ENCODE results near the gene TBXAS1.

The TBXAS1 gene

DNA sequence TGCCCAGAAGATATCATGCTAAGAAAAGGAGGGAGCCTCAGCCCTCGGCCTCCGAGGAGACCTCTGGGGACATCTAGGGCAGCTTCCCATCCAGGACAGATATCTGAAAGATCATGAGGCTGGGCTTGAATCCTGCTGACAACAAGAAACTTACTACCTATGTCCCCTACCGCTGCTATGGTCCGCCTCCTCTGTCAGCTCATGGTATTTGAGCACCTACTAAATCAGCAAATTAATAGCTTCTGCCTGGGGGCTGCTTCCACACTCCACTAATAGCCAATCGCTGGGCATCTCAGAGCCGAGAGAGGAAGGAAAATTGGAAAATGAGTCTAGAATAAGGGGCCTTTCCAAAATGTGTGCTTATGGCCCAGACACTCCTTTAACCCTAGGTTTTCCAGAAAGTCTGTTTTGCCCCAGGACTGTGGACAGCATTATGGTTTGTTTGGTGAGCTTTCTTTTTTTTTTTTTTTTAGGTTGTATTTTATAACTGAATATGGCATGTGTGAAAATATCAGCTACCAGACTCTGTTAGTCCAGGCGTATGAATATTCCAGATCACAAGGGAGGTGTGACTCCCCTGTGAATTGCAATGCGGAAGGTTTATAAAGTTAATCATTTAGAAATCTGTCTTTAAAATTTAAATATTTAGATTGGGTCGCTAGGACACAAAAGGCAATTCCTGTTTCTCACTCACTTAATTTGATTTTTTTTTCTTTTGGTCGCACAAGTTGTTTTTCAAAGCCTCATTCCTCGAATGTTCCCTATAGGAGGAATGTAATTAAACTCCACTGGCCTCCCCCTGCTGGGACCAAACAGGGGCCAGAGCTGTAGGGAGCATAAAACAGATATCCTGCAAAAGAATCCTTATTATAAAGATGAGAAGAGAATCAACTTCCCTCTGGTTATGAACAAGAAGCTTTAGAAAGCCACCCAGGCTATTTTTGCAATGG, 144.3 kb downstream of the TBXAS1 start:
- Histone ChIP-seq H3K36me3 (ENCODE audit: control insufficient read depth, low read length) (no peaks in the 10 kb centered on the region), H3K9me3 (ENCODE audit: control insufficient read depth, insufficient read depth, low read length) (no peaks in the 10 kb centered on the region), H3K4me1 (ENCODE audit: control insufficient read depth, low read length) (no peaks in the 10 kb centered on the region), H3K4me2 (ENCODE audit: low read length) (no peak overlapping the region), H3K9me2 (replicated peaks; ENCODE audit: control insufficient read depth, low read length) (no peaks in the 10 kb centered on the region), H3K4me3 (ENCODE audit: low read length) (no peak overlapping the region), H4K20me1 (ENCODE audit: control insufficient read depth, insufficient read depth, low read depth, low read length) (no peaks in the 10 kb centered on the region), H3K79me2 (ENCODE audit: control insufficient read depth, low read length) (no peaks in the 10 kb centered on the region), H3F3A (ENCODE audit: control insufficient read depth, insufficient read depth) (no peaks in the 10 kb centered on the region), H3K27ac (ENCODE audit: low read depth, low read length) (no peak overlapping the region), H3K27me3 (ENCODE audit: control insufficient read depth, low read length) (peaks cover 4% of the 10 kb centered on the region; the same call in 1 of the 2 replicates)
- no peak for TF ChIP-seq EZH2phosphoT487 (IDR thresholded peaks at IDR 0.05; ENCODE audit: borderline replicate concordance, low read length)
- TF ChIP-seq, protein P1, sequence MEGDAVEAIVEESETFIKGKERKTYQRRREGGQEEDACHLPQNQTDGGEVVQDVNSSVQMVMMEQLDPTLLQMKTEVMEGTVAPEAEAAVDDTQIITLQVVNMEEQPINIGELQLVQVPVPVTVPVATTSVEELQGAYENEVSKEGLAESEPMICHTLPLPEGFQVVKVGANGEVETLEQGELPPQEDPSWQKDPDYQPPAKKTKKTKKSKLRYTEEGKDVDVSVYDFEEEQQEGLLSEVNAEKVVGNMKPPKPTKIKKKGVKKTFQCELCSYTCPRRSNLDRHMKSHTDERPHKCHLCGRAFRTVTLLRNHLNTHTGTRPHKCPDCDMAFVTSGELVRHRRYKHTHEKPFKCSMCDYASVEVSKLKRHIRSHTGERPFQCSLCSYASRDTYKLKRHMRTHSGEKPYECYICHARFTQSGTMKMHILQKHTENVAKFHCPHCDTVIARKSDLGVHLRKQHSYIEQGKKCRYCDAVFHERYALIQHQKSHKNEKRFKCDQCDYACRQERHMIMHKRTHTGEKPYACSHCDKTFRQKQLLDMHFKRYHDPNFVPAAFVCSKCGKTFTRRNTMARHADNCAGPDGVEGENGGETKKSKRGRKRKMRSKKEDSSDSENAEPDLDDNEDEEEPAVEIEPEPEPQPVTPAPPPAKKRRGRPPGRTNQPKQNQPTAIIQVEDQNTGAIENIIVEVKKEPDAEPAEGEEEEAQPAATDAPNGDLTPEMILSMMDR (IDR thresholded peaks at IDR 0.05; ENCODE audit: low read depth, low read length, poor library complexity, severe bottlenecking): no peak

GRCh38 chr7:139974179-139974811, 145.2 kb downstream of the TBXAS1 start:
- Histone ChIP-seq H3K9me3 (ENCODE audit: control insufficient read depth, insufficient read depth, low read length) (no peaks in the 10 kb centered on the region), H3K36me3 (ENCODE audit: control insufficient read depth, low read length) (no peaks in the 10 kb centered on the region), H3K9me2 (replicated peaks; ENCODE audit: control insufficient read depth, low read length) (no peaks in the 10 kb centered on the region), H3K79me2 (ENCODE audit: control insufficient read depth, low read length) (no peaks in the 10 kb centered on the region), H3K4me2 (ENCODE audit: low read length) (no peak overlapping the region), H3K27ac (ENCODE audit: low read depth, low read length) (no peak overlapping the region), H3K4me1 (ENCODE audit: control insufficient read depth, low read length) (no peaks in the 10 kb centered on the region), H3K4me3 (ENCODE audit: low read length) (no peak overlapping the region), H4K20me1 (ENCODE audit: control insufficient read depth, insufficient read depth, low read depth, low read length) (no peaks in the 10 kb centered on the region), H3K27me3 (ENCODE audit: control insufficient read depth, low read length) (peaks cover 4% of the 10 kb centered on the region; the same call in 1 of the 2 replicates), H3F3A (ENCODE audit: control insufficient read depth, insufficient read depth) (no peaks in the 10 kb centered on the region)
- TF ChIP-seq, protein P1 (IDR thresholded peaks at IDR 0.05; ENCODE audit: low read depth, low read length, poor library complexity, severe bottlenecking): no peak
- no peak for TF ChIP-seq EZH2phosphoT487 (IDR thresholded peaks at IDR 0.05; ENCODE audit: borderline replicate concordance, low read length)

GRCh38 chr7:139976055-139976837, 147.2 kb downstream of the TBXAS1 start:
- no peak overlapping the region for H3K4me2 ChIP-seq (ENCODE audit: low read length)
- no peaks in the 10 kb centered on the region for H3K79me2 ChIP-seq (ENCODE audit: control insufficient read depth, low read length)

More at GRCh38 chr7:139976055-139976837, 147.2 kb downstream of the TBXAS1 start:
- Histone ChIP-seq H3K9me2 (replicated peaks; ENCODE audit: control insufficient read depth, low read length) (no peaks in the 10 kb centered on the region), H3K4me3 (ENCODE audit: low read length) (no peak overlapping the region), H4K20me1 (ENCODE audit: control insufficient read depth, insufficient read depth, low read depth, low read length) (no peaks in the 10 kb centered on the region), H3K36me3 (ENCODE audit: control insufficient read depth, low read length) (no peaks in the 10 kb centered on the region), H3K27ac (ENCODE audit: low read depth, low read length) (no peak overlapping the region), H3K4me1 (ENCODE audit: control insufficient read depth, low read length) (no peaks in the 10 kb centered on the region), H3K9me3 (ENCODE audit: control insufficient read depth, insufficient read depth, low read length) (no peaks in the 10 kb centered on the region), H3K27me3 (ENCODE audit: control insufficient read depth, low read length) (0 out of 2 replicates have a peak, but pooled peaks cover 2% of the 10 kb centered on the region), H3F3A (ENCODE audit: control insufficient read depth, insufficient read depth) (no peaks in the 10 kb centered on the region)
- TF ChIP-seq, protein P1 (IDR thresholded peaks at IDR 0.05; ENCODE audit: low read depth, low read length, poor library complexity, severe bottlenecking): no peak
- TF ChIP-seq EZH2phosphoT487 (IDR thresholded peaks at IDR 0.05; ENCODE audit: borderline replicate concordance, low read length): no peak

All from DOHH2 (cell line).